ENCODE data around the gene GAL3ST2. TPM values are rescaled to one million over a fixed set of nuclear protein-coding genes. Genes with fewer than 3 reads are reported as not detected.

Gene GAL3ST2
- total and polyA plus RNA-seq, 4 donors = 0.03 to 0.33 (median 0.23) TPM; not detected in 1

DNA sequence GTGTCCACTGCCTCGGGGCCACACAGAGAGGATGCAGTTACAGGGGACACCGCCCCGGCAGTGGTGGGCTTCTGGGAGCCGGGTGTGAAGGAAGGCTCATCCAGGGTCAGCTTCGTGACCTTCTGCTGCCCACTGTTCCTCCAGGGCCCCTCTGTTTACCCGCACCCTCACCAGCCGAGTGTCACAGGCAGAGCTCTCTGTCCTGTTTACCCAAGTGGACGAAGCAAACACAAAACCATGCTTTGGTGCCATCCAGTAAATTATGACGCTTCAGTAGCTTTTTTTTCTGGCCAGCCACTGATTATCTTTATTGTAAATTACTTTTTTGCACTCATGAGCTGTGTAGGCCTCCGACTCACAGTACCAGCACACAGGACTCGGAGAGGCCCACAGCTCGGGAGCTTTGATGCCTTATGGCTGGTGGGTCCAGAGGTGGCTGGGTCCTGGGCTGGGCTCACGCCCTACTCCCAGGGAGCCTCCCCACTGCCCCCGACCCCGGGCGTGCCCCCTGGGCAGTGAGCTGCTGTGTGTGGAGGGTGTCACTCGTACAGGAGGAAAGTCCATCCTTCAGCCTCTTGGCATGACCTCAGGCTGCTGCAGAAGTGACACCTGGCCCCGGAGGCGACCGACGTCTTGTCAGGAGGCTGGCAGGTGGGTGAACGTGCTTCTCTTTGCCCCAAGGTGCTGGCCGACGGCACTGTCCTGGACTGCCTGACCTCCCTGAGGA lies 32.4 kb upstream of the GAL3ST2 start:
- Histone ChIP-seq H3K9ac (ENCODE audit: low read depth in 1 of 2, low read length in 2 of 2) (no peak overlapping the region), H3K27ac (ENCODE audit: low read depth in 1 of 2, low read length in 2 of 2) (peak overlapping the region in 1 of 2 donors; percentile 73), H3K36me3 (ENCODE audit: control insufficient read depth in 4 of 4, insufficient read depth in 3 of 4, low read depth in 1 of 4, low read length in 3 of 4) (peaks cover 0 to 32% (median 11%) of the 10 kb centered on the region in 4 donors), H3K27me3 (ENCODE audit: control insufficient read depth in 4 of 4, insufficient read depth in 4 of 4, low read length in 3 of 4) (no peaks in the 10 kb centered on the region), H3K4me3 (ENCODE audit: low read depth in 1 of 3, low read length in 3 of 3) (no peak overlapping the region), H3K9me3 (ENCODE audit: control insufficient read depth in 4 of 4, low read length in 3 of 4) (no peaks in the 10 kb centered on the region), H3K4me1 (ENCODE audit: control insufficient read depth in 4 of 4, insufficient read depth in 4 of 4, low read length in 3 of 4) (peaks cover 6 to 31% (median 23%) of the 10 kb centered on the region in 4 donors)
- peak; percentile 8 for TF ChIP-seq SP1 (IDR thresholded peaks at IDR 0.05)
- TF ChIP-seq EGR1 (IDR thresholded peaks at IDR 0.05; ENCODE audit: low read depth in 2 of 2) = no peak
- 70% methylated on average over 24 of the region's 24 CpGs for WGBS
- no peak for DNase-seq (ENCODE audit: low spot score)

GRCh38 chr2:241745276-241745675 lies 31.3 kb upstream of the GAL3ST2 start:
- Histone ChIP-seq H3K9ac (ENCODE audit: low read depth in 1 of 2, low read length in 2 of 2) (no peak overlapping the region), H3K4me3 (ENCODE audit: low read depth in 1 of 3, low read length in 3 of 3) (no peak overlapping the region), H3K27me3 (ENCODE audit: control insufficient read depth in 4 of 4, insufficient read depth in 4 of 4, low read length in 3 of 4) (no peaks in the 10 kb centered on the region), H3K27ac (ENCODE audit: low read depth in 1 of 2, low read length in 2 of 2) (no peak overlapping the region), H3K9me3 (ENCODE audit: control insufficient read depth in 4 of 4, low read length in 3 of 4) (no peaks in the 10 kb centered on the region), H3K4me1 (ENCODE audit: control insufficient read depth in 4 of 4, insufficient read depth in 4 of 4, low read length in 3 of 4) (peaks cover 6 to 25% (median 19%) of the 10 kb centered on the region in 4 donors), H3K36me3 (ENCODE audit: control insufficient read depth in 4 of 4, insufficient read depth in 3 of 4, low read depth in 1 of 4, low read length in 3 of 4) (peaks cover 0 to 37% (median 11%) of the 10 kb centered on the region in 4 donors)
- DNase-seq (ENCODE audit: low spot score) = no peak
- no peak for TF ChIP-seq HNF4A (conservative IDR thresholded peaks at IDR 0.05)
- TF ChIP-seq, protein P1, sequence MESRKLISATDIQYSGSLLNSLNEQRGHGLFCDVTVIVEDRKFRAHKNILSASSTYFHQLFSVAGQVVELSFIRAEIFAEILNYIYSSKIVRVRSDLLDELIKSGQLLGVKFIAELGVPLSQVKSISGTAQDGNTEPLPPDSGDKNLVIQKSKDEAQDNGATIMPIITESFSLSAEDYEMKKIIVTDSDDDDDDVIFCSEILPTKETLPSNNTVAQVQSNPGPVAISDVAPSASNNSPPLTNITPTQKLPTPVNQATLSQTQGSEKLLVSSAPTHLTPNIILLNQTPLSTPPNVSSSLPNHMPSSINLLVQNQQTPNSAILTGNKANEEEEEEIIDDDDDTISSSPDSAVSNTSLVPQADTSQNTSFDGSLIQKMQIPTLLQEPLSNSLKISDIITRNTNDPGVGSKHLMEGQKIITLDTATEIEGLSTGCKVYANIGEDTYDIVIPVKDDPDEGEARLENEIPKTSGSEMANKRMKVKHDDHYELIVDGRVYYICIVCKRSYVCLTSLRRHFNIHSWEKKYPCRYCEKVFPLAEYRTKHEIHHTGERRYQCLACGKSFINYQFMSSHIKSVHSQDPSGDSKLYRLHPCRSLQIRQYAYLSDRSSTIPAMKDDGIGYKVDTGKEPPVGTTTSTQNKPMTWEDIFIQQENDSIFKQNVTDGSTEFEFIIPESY (IDR thresholded peaks at IDR 0.05) = no peak
- TF ChIP-seq TAF1 (conservative IDR thresholded peaks at IDR 0.05) = no peak
- TF ChIP-seq FOXA1 (IDR thresholded peaks at IDR 0.05) = no peak
- TF ChIP-seq EGR1 (IDR thresholded peaks at IDR 0.05; ENCODE audit: low read depth in 2 of 2) = no peak
- no peak for TF ChIP-seq RAD21 (IDR thresholded peaks at IDR 0.05)
- TF ChIP-seq GABPA (IDR thresholded peaks at IDR 0.05 in 1 of 2, conservative IDR thresholded peaks at IDR 0.05 in 1 of 2) = no peak
- no peak for TF ChIP-seq SP1 (IDR thresholded peaks at IDR 0.05)
- no peak for TF ChIP-seq RXRA (IDR thresholded peaks at IDR 0.05)
- no peak for TF ChIP-seq YY1 (IDR thresholded peaks at IDR 0.05)
- TF ChIP-seq HNF4G (IDR thresholded peaks at IDR 0.05) = no peak
- TF ChIP-seq REST (IDR thresholded peaks at IDR 0.05) = no peak
- TF ChIP-seq, protein P2, sequence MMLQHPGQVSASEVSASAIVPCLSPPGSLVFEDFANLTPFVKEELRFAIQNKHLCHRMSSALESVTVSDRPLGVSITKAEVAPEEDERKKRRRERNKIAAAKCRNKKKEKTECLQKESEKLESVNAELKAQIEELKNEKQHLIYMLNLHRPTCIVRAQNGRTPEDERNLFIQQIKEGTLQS (IDR thresholded peaks at IDR 0.05) = no peak
- TF ChIP-seq, protein P3, sequence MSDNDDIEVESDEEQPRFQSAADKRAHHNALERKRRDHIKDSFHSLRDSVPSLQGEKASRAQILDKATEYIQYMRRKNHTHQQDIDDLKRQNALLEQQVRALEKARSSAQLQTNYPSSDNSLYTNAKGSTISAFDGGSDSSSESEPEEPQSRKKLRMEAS (IDR thresholded peaks at IDR 0.05) = no peak
- WGBS = 98% methylated on average over 13 of the region's 13 CpGs
